Measurements from ENCODE around the gene ZNF678.

The ZNF678 gene

DNA sequence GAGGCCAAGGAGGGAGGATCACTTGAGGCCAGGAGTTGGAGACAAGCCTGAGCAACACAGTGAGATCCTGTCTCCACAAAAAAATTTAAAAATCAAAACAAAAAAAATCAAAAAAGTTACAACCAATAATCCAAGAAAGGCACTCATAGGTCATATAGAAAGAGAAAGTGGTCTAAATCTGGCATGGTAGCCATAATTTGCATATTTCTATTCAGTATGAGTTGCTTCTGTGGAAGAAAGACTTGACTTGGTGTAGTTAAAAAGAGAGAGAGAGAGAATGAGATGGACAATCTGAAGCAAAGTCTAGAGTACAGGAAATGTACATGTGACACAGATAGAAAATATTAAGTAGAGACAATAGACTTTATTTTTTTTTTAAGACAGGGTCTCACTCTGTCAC is 149.3 kb downstream of the ZNF678 start:
- POLR2A ChIA-PET: no interaction called here
- DNase-seq (ENCODE audit: low read depth, low spot score): no peak
- TF ChIP-seq, protein P1, sequence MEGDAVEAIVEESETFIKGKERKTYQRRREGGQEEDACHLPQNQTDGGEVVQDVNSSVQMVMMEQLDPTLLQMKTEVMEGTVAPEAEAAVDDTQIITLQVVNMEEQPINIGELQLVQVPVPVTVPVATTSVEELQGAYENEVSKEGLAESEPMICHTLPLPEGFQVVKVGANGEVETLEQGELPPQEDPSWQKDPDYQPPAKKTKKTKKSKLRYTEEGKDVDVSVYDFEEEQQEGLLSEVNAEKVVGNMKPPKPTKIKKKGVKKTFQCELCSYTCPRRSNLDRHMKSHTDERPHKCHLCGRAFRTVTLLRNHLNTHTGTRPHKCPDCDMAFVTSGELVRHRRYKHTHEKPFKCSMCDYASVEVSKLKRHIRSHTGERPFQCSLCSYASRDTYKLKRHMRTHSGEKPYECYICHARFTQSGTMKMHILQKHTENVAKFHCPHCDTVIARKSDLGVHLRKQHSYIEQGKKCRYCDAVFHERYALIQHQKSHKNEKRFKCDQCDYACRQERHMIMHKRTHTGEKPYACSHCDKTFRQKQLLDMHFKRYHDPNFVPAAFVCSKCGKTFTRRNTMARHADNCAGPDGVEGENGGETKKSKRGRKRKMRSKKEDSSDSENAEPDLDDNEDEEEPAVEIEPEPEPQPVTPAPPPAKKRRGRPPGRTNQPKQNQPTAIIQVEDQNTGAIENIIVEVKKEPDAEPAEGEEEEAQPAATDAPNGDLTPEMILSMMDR (IDR thresholded peaks at IDR 0.05; ENCODE audit: insufficient read depth, low read length, missing control alignments): no peak
- CTCF ChIA-PET: no interaction called here
- H3K4me3 ChIP-seq (ENCODE audit: low read depth, low read length): no peak overlapping the region

DNA sequence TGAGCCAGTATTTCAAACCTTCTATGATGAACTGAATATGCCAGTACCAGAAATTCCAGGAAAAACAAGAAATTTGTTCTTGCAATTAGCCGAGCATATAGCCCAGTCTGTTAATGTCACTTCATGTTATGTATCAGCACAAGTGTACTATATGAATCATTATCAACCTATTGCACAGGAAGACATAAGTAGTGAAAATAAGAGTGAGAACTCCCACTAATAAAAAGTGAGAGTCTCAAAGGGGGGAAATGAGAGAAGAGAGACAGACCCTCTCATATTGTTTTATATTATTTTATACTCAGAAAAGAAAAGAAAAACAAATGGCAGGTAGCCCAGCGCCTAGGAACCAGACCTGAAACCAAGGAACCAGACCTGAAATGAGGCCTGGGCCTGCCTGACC is 155.6 kb downstream of the ZNF678 start:
- TF ChIP-seq, protein P1 (IDR thresholded peaks at IDR 0.05; ENCODE audit: insufficient read depth, low read length, missing control alignments): no peak
- DNase-seq (ENCODE audit: low read depth, low spot score): no peak
- POLR2A ChIA-PET: no interaction called here
- CTCF ChIA-PET: interaction anchor here (0.9 kb wide), 1 partner anchor 12 kb away, joined by 3 read pairs; no protein-coding TSS in a partner anchor
- H3K4me3 ChIP-seq (ENCODE audit: low read depth, low read length): no peak overlapping the region

DNA sequence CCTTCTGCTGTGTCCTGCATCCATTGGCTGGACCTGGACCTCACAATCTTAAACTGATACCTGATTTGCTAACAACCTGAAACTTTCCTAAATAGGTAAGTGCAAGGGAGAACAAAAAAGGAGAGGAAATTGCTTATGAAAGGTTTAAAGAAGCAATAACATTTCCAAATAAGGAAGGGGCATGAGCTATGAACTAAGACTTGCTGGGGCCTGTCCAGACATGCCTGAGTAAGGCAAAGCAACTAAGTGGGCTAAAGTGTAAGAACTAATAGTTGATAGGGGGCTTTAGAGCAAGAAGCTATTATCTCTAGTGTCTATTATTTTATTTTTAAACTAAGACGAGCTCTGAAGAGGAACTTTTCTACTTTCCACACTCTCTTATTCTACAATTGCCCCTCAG is 160.1 kb downstream of the ZNF678 start:
- DNase-seq (ENCODE audit: low read depth, low spot score): no peak
- TF ChIP-seq, protein P1 (IDR thresholded peaks at IDR 0.05; ENCODE audit: insufficient read depth, low read length, missing control alignments): no peak
- CTCF ChIA-PET: interaction anchor here (2.1 kb wide), 1 partner anchor 223 kb away, joined by 4 read pairs; no protein-coding TSS in a partner anchor
- H3K4me3 ChIP-seq (ENCODE audit: low read depth, low read length): no peak overlapping the region
- POLR2A ChIA-PET: no interaction called here

DNA sequence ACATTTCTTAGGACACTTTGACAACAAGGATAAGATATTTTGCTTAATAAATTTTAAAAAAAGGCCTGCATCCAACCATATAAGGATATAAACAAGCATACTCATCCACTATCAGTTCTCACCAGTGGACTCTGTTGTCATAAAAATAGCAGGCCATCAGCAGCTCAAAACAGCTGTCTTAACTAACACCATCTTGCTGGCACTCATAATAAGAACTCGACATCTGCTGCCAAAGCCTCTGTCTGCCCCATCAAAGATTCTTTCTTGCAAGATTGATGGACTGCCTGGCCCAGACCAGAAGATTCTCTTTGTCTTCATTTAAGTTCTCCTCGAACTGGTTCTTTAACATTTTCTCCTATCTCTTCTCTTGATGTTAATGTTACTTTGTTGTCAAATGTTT is 161.7 kb downstream of the ZNF678 start:
- POLR2A ChIA-PET: no interaction called here
- CTCF ChIA-PET: no interaction called here
- H3K4me3 ChIP-seq (ENCODE audit: low read depth, low read length): no peak overlapping the region
- no peak for DNase-seq (ENCODE audit: low read depth, low spot score)
- TF ChIP-seq, protein P1 (IDR thresholded peaks at IDR 0.05; ENCODE audit: insufficient read depth, low read length, missing control alignments): no peak

DNA sequence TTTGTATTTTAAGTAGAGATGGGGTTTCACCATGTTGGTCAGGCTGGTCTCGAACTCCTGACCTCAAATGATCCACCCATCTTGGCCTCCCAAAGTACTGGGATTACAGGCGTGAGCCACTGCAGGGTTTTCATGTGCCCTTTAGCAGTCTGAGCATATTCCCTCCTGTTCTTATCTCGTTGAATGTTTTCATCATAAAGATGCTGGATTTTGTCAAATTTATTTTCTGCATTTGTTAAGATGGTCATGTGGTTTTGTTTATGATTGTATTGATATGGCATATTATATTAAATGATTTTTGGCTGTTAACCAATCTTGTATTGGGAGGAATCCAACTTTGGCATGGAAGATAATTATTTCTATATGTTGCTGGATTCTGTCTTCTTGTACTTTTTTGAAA is 163.0 kb downstream of the ZNF678 start:
- TF ChIP-seq, protein P1 (IDR thresholded peaks at IDR 0.05; ENCODE audit: insufficient read depth, low read length, missing control alignments): no peak
- no peak overlapping the region for H3K4me3 ChIP-seq (ENCODE audit: low read depth, low read length)
- POLR2A ChIA-PET: no interaction called here
- CTCF ChIA-PET: no interaction called here
- no peak for DNase-seq (ENCODE audit: low read depth, low spot score)
